ENCODE measurements around the gene PCDHGA1.
"Not testable (repeated sequence)": the region's sequence is repeated elsewhere in the genome, so short reads cannot be mapped to it uniquely, and the experiment has no call there.

PCDHGA1 gene

GRCh38 chr5:141330299-141331080, at the start of gene PCDHGA1:
TSS of gene PCDHGA1 (plus strand) at chr5:141330514.
- Histone ChIP-seq H3K27me3 (ENCODE audit: control insufficient read depth, insufficient read depth, low read length) (no peaks in the 10 kb centered on the region), H3K9ac (ENCODE audit: low read length) (no peak within 1 kb of the TSS), H3K4me1 (ENCODE audit: control insufficient read depth, insufficient read depth, low read length) (no peaks in the 10 kb centered on the region), H3K9me3 (ENCODE audit: control insufficient read depth, insufficient read depth, low read depth, low read length) (peaks cover 33% of the 10 kb centered on the region), H3K4me3 (ENCODE audit: low read depth, low read length) (no peak within 1 kb of the TSS; the same call in 1 of the 2 replicates), H3K27ac (ENCODE audit: low read depth, low read length) (no peak within 1 kb of the TSS), H3K36me3 (ENCODE audit: control insufficient read depth, insufficient read depth, low read length) (no peaks in the 10 kb centered on the region)

- Histone ChIP-seq H3K27me3 (ENCODE audit: control insufficient read depth, insufficient read depth, low read length) (no peaks in the 10 kb centered on the region), H3K27ac (ENCODE audit: low read depth, low read length) (no peak overlapping the region), H3K4me3 (ENCODE audit: low read depth, low read length) (no peak overlapping the region), H3K9ac (ENCODE audit: low read length) (no peak overlapping the region), H3K4me1 (ENCODE audit: control insufficient read depth, insufficient read depth, low read length) (no peaks in the 10 kb centered on the region), H3K36me3 (ENCODE audit: control insufficient read depth, insufficient read depth, low read length) (no peaks in the 10 kb centered on the region), H3K9me3 (ENCODE audit: control insufficient read depth, insufficient read depth, low read depth, low read length) (peaks cover 13% of the 10 kb centered on the region)
These were observed 31.9 kb upstream of the PCDHGA1 start for GRCh38 chr5:141298376-141298775.

GRCh38 chr5:141303756-141304155, 26.6 kb upstream of the PCDHGA1 start, which contains the start of gene SLC25A2:
TSS of gene SLC25A2 (minus strand) at chr5:141304049. CDS start at chr5:141303865, 184 bp downstream.
- Histone ChIP-seq H3K4me1 (ENCODE audit: control insufficient read depth, insufficient read depth, low read length) (no peaks in the 10 kb centered on the region), H3K4me3 (ENCODE audit: low read depth, low read length) (no peak within 1 kb of the TSS), H3K9ac (ENCODE audit: low read length) (no peak within 1 kb of the TSS), H3K27ac (ENCODE audit: low read depth, low read length) (no peak within 1 kb of the TSS), H3K27me3 (ENCODE audit: control insufficient read depth, insufficient read depth, low read length) (no peaks in the 10 kb centered on the region), H3K36me3 (ENCODE audit: control insufficient read depth, insufficient read depth, low read length) (no peaks in the 10 kb centered on the region), H3K9me3 (ENCODE audit: control insufficient read depth, insufficient read depth, low read depth, low read length) (peaks cover 20% of the 10 kb centered on the region)

- H3K27ac ChIP-seq (ENCODE audit: low read depth, low read length), result no peak overlapping the region
- H3K4me1 ChIP-seq (ENCODE audit: control insufficient read depth, insufficient read depth, low read length), result no peaks in the 10 kb centered on the region
- H3K9me3 ChIP-seq (ENCODE audit: control insufficient read depth, insufficient read depth, low read depth, low read length), result peaks cover 20% of the 10 kb centered on the region
- no peaks in the 10 kb centered on the region for H3K27me3 ChIP-seq (ENCODE audit: control insufficient read depth, insufficient read depth, low read length)
- no peak overlapping the region for H3K9ac ChIP-seq (ENCODE audit: low read length)
- H3K4me3 ChIP-seq (ENCODE audit: low read depth, low read length), result no peak overlapping the region
- H3K36me3 ChIP-seq (ENCODE audit: control insufficient read depth, insufficient read depth, low read length), result no peaks in the 10 kb centered on the region
These were observed 23.7 kb upstream of the PCDHGA1 start for GRCh38 chr5:141306630-141307029.

GRCh38 chr5:141313711-141314110, 16.6 kb upstream of the PCDHGA1 start:
- H3K4me1 ChIP-seq (ENCODE audit: control insufficient read depth, insufficient read depth, low read length), result no peaks in the 10 kb centered on the region
- H3K27ac ChIP-seq (ENCODE audit: low read depth, low read length), result no peak overlapping the region
- no peak overlapping the region for H3K9ac ChIP-seq (ENCODE audit: low read length)
- H3K36me3 ChIP-seq (ENCODE audit: control insufficient read depth, insufficient read depth, low read length), result peaks cover 21% of the 10 kb centered on the region
- H3K4me3 ChIP-seq (ENCODE audit: low read depth, low read length), result no peak overlapping the region
- H3K27me3 ChIP-seq (ENCODE audit: control insufficient read depth, insufficient read depth, low read length), result no peaks in the 10 kb centered on the region
- H3K9me3 ChIP-seq (ENCODE audit: control insufficient read depth, insufficient read depth, low read depth, low read length), result peaks cover 21% of the 10 kb centered on the region

- not testable (repeated sequence) for H3K4me3 ChIP-seq (ENCODE audit: low read depth, low read length); H3K27me3 ChIP-seq (ENCODE audit: control insufficient read depth, insufficient read depth, low read length); H3K4me1 ChIP-seq (ENCODE audit: control insufficient read depth, insufficient read depth, low read length); H3K27ac ChIP-seq (ENCODE audit: low read depth, low read length); H3K9ac ChIP-seq (ENCODE audit: low read length)
- H3K9me3 ChIP-seq (ENCODE audit: control insufficient read depth, insufficient read depth, low read depth, low read length), result peaks cover 34% of the 10 kb centered on the region
- H3K36me3 ChIP-seq (ENCODE audit: control insufficient read depth, insufficient read depth, low read length), result peaks cover 34% of the 10 kb centered on the region
These were observed 13.4 kb upstream of the PCDHGA1 start for GRCh38 chr5:141316963-141317362.

- peaks cover 34% of the 10 kb centered on the region for H3K9me3 ChIP-seq (ENCODE audit: control insufficient read depth, insufficient read depth, low read depth, low read length)
These were observed 11.1 kb upstream of the PCDHGA1 start for GRCh38 chr5:141319202-141319601.

GRCh38 chr5:141319699-141320098, 10.6 kb upstream of the PCDHGA1 start:
- no peaks in the 10 kb centered on the region for H3K27me3 ChIP-seq (ENCODE audit: control insufficient read depth, insufficient read depth, low read length)
- H3K4me3 ChIP-seq (ENCODE audit: low read depth, low read length), result peak overlapping the region; percentile 89
- no peak overlapping the region for H3K27ac ChIP-seq (ENCODE audit: low read depth, low read length)
- H3K4me1 ChIP-seq (ENCODE audit: control insufficient read depth, insufficient read depth, low read length), result no peaks in the 10 kb centered on the region
- peaks cover 34% of the 10 kb centered on the region for H3K36me3 ChIP-seq (ENCODE audit: control insufficient read depth, insufficient read depth, low read length)
- H3K9me3 ChIP-seq (ENCODE audit: control insufficient read depth, insufficient read depth, low read depth, low read length), result peaks cover 32% of the 10 kb centered on the region
- H3K9ac ChIP-seq (ENCODE audit: low read length), result peak overlapping the region; percentile 96

More at GRCh38 chr5:141319202-141319601, 11.1 kb upstream of the PCDHGA1 start:
- no peaks in the 10 kb centered on the region for H3K4me1 ChIP-seq (ENCODE audit: control insufficient read depth, insufficient read depth, low read length)
- H3K9ac ChIP-seq (ENCODE audit: low read length), result no peak overlapping the region
- H3K27ac ChIP-seq (ENCODE audit: low read depth, low read length), result no peak overlapping the region
- H3K4me3 ChIP-seq (ENCODE audit: low read depth, low read length), result peak overlapping the region; percentile 89
- H3K27me3 ChIP-seq (ENCODE audit: control insufficient read depth, insufficient read depth, low read length), result no peaks in the 10 kb centered on the region
- peaks cover 34% of the 10 kb centered on the region for H3K36me3 ChIP-seq (ENCODE audit: control insufficient read depth, insufficient read depth, low read length)

- peaks cover 24% of the 10 kb centered on the region for H3K9me3 ChIP-seq (ENCODE audit: control insufficient read depth, insufficient read depth, low read depth, low read length)
- H3K36me3 ChIP-seq (ENCODE audit: control insufficient read depth, insufficient read depth, low read length), result peaks cover 33% of the 10 kb centered on the region
- peak within 1 kb of the TSS; percentile 99 for H3K27ac ChIP-seq (ENCODE audit: low read depth, low read length)
- H3K4me1 ChIP-seq (ENCODE audit: control insufficient read depth, insufficient read depth, low read length), result no peaks in the 10 kb centered on the region
- peak within 1 kb of the TSS; percentile 89 for H3K4me3 ChIP-seq (ENCODE audit: low read depth, low read length)
- no peaks in the 10 kb centered on the region for H3K27me3 ChIP-seq (ENCODE audit: control insufficient read depth, insufficient read depth, low read length)
- H3K9ac ChIP-seq (ENCODE audit: low read length), result peak within 1 kb of the TSS; percentile 96
These were observed 9.8 kb upstream of the PCDHGA1 start, which contains the start of gene TAF7 for GRCh38 chr5:141320225-141321169. TSS of gene TAF7 (minus strand) at chr5:141320784. CDS start at chr5:141320044, 740 bp downstream.

GRCh38 chr5:141322261-141322660, 8.1 kb upstream of the PCDHGA1 start:
- Histone ChIP-seq H3K27me3 (ENCODE audit: control insufficient read depth, insufficient read depth, low read length) (no peaks in the 10 kb centered on the region), H3K36me3 (ENCODE audit: control insufficient read depth, insufficient read depth, low read length) (peaks cover 23% of the 10 kb centered on the region), H3K4me3 (ENCODE audit: low read depth, low read length) (no peak overlapping the region), H3K9ac (ENCODE audit: low read length) (no peak overlapping the region), H3K27ac (ENCODE audit: low read depth, low read length) (no peak overlapping the region), H3K4me1 (ENCODE audit: control insufficient read depth, insufficient read depth, low read length) (no peaks in the 10 kb centered on the region), H3K9me3 (ENCODE audit: control insufficient read depth, insufficient read depth, low read depth, low read length) (peaks cover 24% of the 10 kb centered on the region)
